ENCODE results near the gene VAMP8.
"Not testable (repeated sequence)": the region's sequence is repeated elsewhere in the genome, so short reads cannot be mapped to it uniquely, and the experiment has no call there.

Gene VAMP8

GRCh38 chr2:85600951-85601770 lies 23.8 kb downstream of the VAMP8 start:
- DNase-seq = no peak

- no peak for DNase-seq
Measured at GRCh38 chr2:85601771-85602475, 24.5 kb downstream of the VAMP8 start.

DNA sequence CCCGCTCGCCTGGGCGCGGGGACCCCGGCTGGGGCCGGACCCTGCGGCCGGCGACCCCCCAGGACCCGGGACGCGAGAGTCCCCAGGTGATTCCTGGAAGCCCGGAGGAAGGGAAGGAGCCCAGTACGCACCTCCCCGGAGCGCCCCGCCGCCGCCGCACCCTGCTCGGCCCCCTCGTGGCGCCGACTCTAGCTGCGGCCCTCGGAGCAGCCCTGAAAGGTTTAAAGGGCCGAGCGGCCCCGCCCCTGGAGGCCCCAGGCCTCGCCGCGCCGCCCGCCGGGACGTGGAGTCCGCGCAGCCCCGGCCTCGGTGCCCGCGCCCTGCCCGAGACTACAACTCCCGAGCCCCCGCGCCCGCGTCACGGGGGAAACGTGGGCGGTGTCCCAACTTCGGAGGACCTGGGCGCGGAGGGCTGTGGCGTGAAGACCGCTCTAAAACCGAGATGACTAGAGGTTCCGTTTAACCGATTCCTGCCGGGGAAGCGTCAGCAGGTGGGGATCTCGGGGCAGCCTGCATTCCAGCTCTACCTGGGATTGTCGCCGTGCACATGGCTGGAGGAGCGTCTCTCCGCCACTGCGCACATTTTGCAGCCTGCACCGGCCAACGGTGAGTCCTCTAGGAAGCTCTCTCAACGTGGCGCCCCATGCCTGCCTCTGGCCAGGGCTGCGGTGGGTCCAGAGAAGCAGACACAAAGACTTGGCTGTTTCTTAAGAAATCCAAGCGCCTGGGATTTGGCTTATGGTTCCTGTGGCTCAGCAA lies 25.3 kb downstream of the VAMP8 start, which contains the start of gene TMEM150A:
Gene TMEM150A (minus strand): TSS at position 223 of the 759 bp plus-strand sequence. CDS start 750 bp downstream, outside the sequence.
- peak; percentile 74 for DNase-seq

- not testable (repeated sequence) for DNase-seq
Measured at GRCh38 chr2:85604133-85604444, 26.7 kb downstream of the VAMP8 start.

DNA sequence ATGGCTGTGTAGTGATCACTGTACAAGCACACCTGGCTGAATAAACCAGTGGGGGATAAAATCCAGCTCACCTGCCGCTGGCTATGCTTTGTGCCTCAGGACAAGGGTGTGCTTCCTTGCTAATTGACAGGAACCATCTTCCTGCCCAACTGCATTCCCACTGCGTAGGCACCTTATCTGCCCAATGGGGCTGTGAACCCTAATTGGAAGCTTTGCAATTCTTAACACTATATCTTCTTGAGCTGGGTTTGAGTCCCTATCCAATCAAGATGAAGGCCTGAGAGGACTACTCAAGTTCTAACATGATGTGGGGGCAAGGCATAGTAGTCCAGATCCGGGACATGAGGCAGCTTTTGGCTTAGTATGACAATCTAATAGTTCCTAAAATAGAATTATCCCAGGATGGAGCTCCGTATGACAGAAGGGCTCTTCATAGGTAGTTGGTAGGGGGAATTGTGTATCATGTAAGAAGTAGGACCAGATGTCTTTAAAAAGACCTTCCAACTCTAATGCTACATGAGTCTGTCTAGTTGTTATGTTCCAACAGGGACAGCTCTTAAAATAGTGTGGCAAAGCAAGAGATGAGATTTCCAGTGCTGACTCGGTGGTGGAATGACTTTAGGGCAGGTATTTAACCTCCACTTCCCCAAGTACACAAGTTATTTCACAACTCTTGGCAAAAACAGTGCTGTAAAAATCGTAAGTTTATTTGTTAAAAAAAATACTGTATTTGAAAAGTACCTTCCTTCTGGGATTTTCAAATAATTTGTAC lies 27.4 kb downstream of the VAMP8 start:
- no peak for DNase-seq

GRCh38 chr2:85605406-85606115 lies 28.2 kb downstream of the VAMP8 start:
- DNase-seq = no peak

GRCh38 chr2:85606116-85606455 lies 28.7 kb downstream of the VAMP8 start:
- no peak for DNase-seq

DNA sequence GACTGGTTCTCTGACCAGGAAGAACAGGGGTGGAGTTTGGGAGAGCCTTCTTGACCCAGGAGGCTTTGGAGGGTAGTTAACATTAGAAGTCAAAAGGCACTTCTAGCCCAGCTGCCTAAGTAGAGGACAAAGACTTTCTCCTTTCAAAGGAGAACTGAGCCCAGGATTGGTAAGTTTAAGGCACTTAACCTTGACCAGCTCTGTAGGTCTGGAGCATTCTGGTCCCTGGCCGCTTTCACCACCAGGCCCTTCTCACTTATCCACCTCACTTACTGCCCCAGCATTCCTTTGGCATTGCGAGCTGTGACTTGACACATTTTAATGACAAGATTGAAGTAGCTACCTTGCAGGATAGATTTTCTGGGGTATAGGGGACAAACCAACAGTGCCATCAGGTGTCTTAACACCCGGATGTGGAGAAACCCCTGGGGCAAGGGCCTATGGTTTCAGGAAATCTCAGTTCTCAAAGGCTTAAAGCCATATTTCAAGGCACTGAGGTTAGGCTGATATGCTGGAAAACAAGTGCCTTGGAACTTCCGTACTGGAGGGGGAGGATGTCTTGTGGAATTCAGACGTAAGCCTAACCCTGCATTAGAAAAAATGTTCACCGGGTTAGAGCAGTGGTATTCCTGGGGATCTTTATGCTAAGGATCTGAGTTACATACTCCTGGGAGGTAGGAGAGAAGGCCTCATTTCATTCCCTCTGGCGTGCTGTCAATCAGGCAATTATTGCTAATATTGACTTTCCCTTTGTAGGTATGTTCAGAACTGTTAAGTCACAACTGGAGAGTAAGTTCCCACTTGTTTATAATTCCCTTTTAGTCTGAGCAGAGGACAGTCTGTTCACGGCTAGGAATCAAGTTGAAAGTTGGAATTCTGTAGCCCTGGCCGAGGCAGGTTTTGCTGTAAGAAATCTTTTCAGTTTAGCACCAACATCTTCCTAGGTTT lies 30.2 kb downstream of the VAMP8 start:
- no peak for DNase-seq

GRCh38 chr2:85611217-85611704 lies 33.9 kb downstream of the VAMP8 start:
- no peak for DNase-seq

DNA sequence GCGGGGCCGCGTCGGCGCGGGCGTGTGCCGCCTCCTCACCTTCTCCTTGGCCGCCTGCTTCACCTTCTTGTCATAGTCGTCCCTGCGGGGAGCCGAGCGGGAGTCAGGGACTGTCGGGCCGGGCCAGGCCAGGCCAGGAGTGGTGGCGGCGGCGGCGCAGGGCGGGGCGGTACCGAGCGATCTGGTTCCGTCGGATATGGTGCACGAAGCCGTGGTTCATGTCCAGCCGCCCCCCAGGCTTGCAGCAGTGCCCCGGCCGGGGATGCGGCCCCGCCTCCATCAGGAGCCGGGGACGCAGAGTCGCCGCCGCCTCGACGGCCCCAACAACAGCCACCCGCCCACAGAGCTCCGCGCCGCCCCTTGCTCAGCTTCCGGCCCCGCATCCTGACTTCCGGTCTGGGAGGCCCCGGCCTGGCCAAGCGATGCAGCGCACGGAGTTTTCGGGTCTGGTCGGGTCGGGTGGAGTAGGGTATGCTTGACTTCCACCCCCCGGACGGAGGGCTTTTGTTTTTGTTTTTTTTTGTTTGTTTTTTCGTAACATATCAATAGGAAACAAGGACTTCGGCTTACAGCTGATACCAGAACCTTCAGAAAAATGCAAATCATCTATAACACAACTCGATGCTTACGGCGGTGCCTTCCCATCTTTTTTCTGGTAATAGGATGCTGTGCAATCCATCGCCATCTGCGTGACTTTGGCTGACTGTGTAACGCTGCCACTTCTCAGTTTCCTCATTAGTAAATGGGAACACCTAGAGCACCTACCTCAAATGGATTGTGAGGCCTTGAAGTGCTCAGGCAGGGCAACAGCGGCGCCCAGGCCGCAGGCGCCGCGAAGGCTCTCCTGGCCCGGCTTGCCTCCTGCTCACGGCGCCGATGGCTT lies 34.6 kb downstream of the VAMP8 start, which contains the start of gene C2orf68:
Gene C2orf68 (minus strand): TSS at position 362 of the 883 bp plus-strand sequence. CDS start 82 bp downstream, at position 280.
- DNase-seq = peak; percentile 79

- DNase-seq = no peak
Measured at GRCh38 chr2:85613717-85614515, 36.5 kb downstream of the VAMP8 start.

GRCh38 chr2:85614757-85615156 lies 37.4 kb downstream of the VAMP8 start:
- DNase-seq = not testable (repeated sequence)

DNA sequence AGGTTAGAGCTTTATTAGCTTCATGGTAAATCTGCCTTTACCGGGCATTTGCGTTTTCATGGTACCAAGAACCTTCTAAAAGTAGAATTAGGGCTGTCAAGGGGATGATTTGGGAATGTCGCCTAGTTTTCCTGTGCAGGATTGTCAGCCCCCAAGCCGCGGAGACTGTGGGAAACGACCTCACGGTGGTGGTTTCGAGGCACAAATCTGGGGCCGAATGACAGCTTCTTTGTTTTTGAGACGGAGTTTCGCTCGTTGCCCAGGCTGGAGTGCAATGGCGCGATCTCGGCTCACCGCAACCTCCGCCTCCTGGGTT lies 38.0 kb downstream of the VAMP8 start:
- DNase-seq = no peak

DNA sequence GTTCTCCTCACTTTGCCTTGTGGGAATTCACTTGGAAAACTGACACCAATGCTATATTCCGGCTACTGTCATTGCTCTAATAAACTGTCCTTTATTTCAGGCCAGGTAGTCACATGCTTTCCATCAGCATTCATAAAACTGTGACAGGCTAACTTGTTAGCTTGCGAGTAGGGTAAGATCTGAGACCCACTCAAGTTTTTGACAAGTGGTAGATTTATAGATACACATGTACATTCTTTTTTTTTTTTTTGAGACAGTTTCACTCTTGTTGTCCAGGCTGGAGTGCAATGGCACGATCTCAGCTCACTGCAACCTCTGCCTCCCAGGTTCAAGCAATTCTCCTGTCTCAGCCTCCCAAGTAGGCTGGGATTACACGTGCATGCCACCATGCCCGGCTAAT lies 40.3 kb downstream of the VAMP8 start:
- not testable (repeated sequence) for DNase-seq

DNA sequence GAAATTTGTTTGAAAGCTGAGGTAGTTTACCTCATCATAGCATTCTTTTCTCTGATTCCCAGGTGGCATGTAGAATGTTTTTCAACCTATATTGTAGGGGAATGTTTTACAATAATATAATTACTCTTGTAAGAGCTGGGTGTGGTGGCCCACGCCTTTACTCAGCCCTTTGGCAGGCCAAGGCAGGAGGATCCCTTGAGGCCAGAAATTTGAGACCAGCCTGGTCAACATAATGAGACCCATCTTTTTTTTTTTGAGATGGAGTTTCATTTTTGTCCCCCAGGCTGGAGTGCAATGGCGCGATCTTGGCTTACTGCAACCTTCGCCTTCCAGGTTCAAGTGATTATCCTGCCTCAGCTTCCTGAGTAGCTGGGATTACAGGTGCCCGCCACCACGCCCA lies 42.2 kb downstream of the VAMP8 start:
- no peak for DNase-seq

DNA sequence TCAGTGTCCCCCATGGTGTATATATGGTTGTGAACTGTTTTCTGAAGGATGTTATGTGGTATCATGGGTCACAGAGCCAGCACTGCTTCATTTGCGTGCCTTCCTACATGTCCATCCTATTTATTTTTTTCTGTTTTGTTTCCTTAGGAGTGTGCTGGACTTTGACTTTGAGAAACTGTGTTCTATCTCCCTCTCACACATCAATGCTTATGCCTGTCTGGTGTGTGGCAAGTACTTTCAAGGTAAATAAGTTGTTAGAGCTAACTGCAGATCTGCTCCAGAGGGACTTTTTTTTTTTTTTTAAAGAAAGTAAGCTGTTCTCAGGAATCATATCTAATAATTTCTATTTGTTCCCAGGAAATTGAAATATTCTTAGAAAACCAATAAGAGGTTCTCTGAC lies 44.0 kb downstream of the VAMP8 start:
- no peak for DNase-seq

DNA sequence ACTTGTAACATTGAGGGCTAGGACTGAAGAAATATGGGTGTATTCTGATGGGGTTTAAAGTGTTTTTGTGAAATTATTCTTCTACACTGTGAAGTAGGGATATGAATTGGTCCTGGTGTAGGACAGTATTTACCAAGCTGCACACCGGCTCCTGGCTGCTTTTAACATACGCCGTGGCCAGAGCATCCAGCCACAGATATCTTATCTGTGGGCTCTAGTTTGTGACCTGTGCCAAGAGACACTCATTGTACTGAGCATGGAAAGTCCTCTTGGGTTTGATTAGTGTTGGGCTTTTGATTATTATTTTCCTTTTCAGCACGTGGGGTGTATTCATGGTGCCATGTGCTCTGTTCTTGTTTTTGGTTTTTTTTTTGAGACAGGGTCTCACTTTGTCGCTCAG lies 46.6 kb downstream of the VAMP8 start:
- DNase-seq = no peak

DNA sequence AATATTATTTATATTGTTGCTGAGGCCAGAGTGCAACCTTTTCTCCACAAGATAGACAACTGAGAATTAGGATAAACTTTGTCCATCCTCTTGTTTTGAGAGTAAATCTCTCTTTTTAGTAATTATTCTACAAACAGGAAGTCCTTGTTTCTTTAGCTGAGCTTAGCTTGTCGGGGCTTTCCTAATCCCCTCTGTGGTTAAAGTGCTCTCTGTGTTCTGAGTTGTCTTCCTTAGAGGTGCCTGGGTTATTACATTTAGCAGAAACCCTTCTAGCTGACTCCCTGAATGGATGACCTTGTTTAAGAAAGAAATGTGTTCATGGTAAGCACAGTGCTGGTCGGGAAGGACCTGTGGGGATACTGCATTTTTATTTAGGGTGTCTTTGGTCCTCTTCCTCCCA lies 51.3 kb downstream of the VAMP8 start:
- DNase-seq = no peak

GRCh38 chr2:85631316-85631715 lies 53.9 kb downstream of the VAMP8 start:
- no peak for DNase-seq
